ENCODE measurements around the gene LTB4R2.

Gene LTB4R2

GRCh38 chr14:24309538-24310264 lies at the start of gene LTB4R2:
TSS of gene LTB4R2 (plus strand) at chr14:24310140. CDS start at chr14:24310665, 525 bp downstream.
- DNase-seq, result no peak

GRCh38 chr14:24260780-24261157 lies 49.2 kb upstream of the LTB4R2 start:
- DNase-seq, result no peak

- DNase-seq, result no peak
Measured at GRCh38 chr14:24261256-24261968, 48.5 kb upstream of the LTB4R2 start.

GRCh38 chr14:24261969-24262327 lies 48.0 kb upstream of the LTB4R2 start:
- no peak for DNase-seq

GRCh38 chr14:24262821-24263733 lies 46.9 kb upstream of the LTB4R2 start, which contains the start of gene TGM1:
TSS of gene TGM1 (minus strand) at chr14:24263177. CDS start at chr14:24262352, 825 bp downstream.
- DNase-seq, result no peak

- DNase-seq, result no peak
Measured at GRCh38 chr14:24263848-24264247, 46.1 kb upstream of the LTB4R2 start.

- DNase-seq, result no peak
Measured at GRCh38 chr14:24264298-24264697, 45.6 kb upstream of the LTB4R2 start.

GRCh38 chr14:24266344-24267244 lies 43.3 kb upstream of the LTB4R2 start:
- no peak for DNase-seq

GRCh38 chr14:24267516-24267915 lies 42.4 kb upstream of the LTB4R2 start:
- no peak for DNase-seq

GRCh38 chr14:24268225-24268624 lies 41.7 kb upstream of the LTB4R2 start:
- DNase-seq, result no peak

- DNase-seq, result no peak
Measured at GRCh38 chr14:24269368-24269767, 40.6 kb upstream of the LTB4R2 start.

- no peak for DNase-seq
Measured at GRCh38 chr14:24269910-24270536, 39.9 kb upstream of the LTB4R2 start.

GRCh38 chr14:24270537-24271133 lies 39.3 kb upstream of the LTB4R2 start:
- DNase-seq, result peak; percentile 53

GRCh38 chr14:24271134-24271833 lies 38.7 kb upstream of the LTB4R2 start, which contains the start of gene RABGGTA:
TSS of gene RABGGTA (minus strand) at chr14:24271597. CDS start at chr14:24271115, 482 bp downstream.
- DNase-seq, result peak; percentile 91

GRCh38 chr14:24271834-24272263 lies 38.1 kb upstream of the LTB4R2 start:
- no peak for DNase-seq

- no peak for DNase-seq
Measured at GRCh38 chr14:24272467-24272866, 37.5 kb upstream of the LTB4R2 start.

GRCh38 chr14:24273422-24273998 lies 36.4 kb upstream of the LTB4R2 start:
- DNase-seq, result no peak

GRCh38 chr14:24274101-24274543 lies 35.8 kb upstream of the LTB4R2 start:
- DNase-seq, result no peak

- DNase-seq, result no peak
Measured at GRCh38 chr14:24277071-24277470, 32.9 kb upstream of the LTB4R2 start.
